Sigmoid colon (tissue), 7 donors: ENCODE data around the gene HILPDA. TPM values are rescaled to one million over a fixed set of nuclear protein-coding genes. Genes with fewer than 3 reads are reported as not detected.

Experiments
- DNase-seq: peaks from one replicate; pipeline ENCODE4 v3.0.0-alpha.2; 2019
- H3K27ac ChIP-seq, 4 donors: fragments of 200-600 bp; sonication (generic); one replicate each; pipeline ENCODE4 v1.5.1; 2016 to 2019; ENCODE audit warnings: mild to moderate bottlenecking in 1 of 4
- H3K27me3 ChIP-seq, 3 donors: fragments of 200-600 bp; sonication (generic); one replicate each; pipeline ENCODE4 v1.5.1; 2019; ENCODE audit warnings: mild to moderate bottlenecking in 1 of 3
- H3K36me3 ChIP-seq, 4 donors: fragments of 200-600 bp; sonication (generic); one replicate each; pipeline ENCODE4 v1.5.1; 2016 to 2019
- H3K4me1 ChIP-seq, 4 donors: fragments of 200-600 bp; sonication (generic); one replicate each; pipeline ENCODE4 v1.5.1; 2017 to 2019
- H3K4me3 ChIP-seq, 4 donors: fragments of 200-600 bp; sonication (generic); one replicate each; pipeline ENCODE4 v1.5.1; 2017 to 2019; ENCODE audit warnings: mild to moderate bottlenecking in 2 of 4, moderate library complexity in 1 of 4
- H3K9me3 ChIP-seq, 4 donors: fragments of 200-600 bp in 3 of 4; sonication (generic) in 3 of 4; one replicate each; pipeline versions ENCODE4 v1.5.1 to v1.6.1; 2013 to 2019
- EP300 ChIP-seq, 4 donors: sonication (generic); formaldehyde crosslinking; IDR thresholded peaks; one replicate each; pipeline ENCODE4 v1.6.1; 2017; ENCODE audit warnings: antibody characterized with exemption in 4 of 4
- POLR2A ChIP-seq, 2 donors: fragments of 450-650 bp; IDR thresholded peaks; one replicate each; pipeline ENCODE4 v1.6.1; 2016; ENCODE audit warnings: antibody characterized with exemption in 2 of 2, mild to moderate bottlenecking in 2 of 2, moderate library complexity in 2 of 2
- POLR2AphosphoS5 ChIP-seq, 4 donors: sonication (generic); formaldehyde crosslinking; IDR thresholded peaks; one replicate each; pipeline ENCODE4 v1.6.1; 2017; ENCODE audit warnings: antibody characterized with exemption in 4 of 4
- WGBS, 2 donors: extraction: QIAGEN DNeasy Blood & Tissue Kit; methylation state at CpG; one replicate each; pipeline ENCODE4 v1.1.7; 2013; 5-methylcytosine and 5-hydroxymethylcytosine counted together
- intact Hi-C: fragments of 100-400 bp; cut with DNase I; formaldehyde crosslinking; loops from one replicate; pipeline ENCODE4 v1.15.1; 2023
- polyA plus RNA-seq, 3 donors: library from polyadenylated mRNA; stranded (reverse); fragments of 200-250 nt; gene quantifications; one replicate each; pipeline ENCODE4 v1.2.3, GENCODE V29; 2013
- total RNA-seq, 4 donors: library from RNA; depleted of rRNA; stranded (reverse); fragments of >200 nt; gene quantifications; one replicate each; pipeline ENCODE4 v1.1.0, GENCODE V29; 2016
- TF ChIP-seq, protein P1 (sequence below), 4 experiments: fragments of 450-650 bp in 3 of 4; fragments of 200-600 bp in 1 of 4; IDR thresholded peaks; one replicate each; pipeline ENCODE4 v1.5.1; 2016 to 2019; ENCODE audit warnings: antibody characterized with exemption in 4 of 4, mild to moderate bottlenecking in 3 of 4, moderate library complexity in 2 of 4
- donor health status: healthy with polysubstance abuse.
- donor health status: Bipolar disorder and iron deficiency.
- donor health status: healthy.

The HILPDA gene
- total and polyA plus RNA-seq, 7 donors: 3.6 to 12.8 (median 10.9) TPM

DNA sequence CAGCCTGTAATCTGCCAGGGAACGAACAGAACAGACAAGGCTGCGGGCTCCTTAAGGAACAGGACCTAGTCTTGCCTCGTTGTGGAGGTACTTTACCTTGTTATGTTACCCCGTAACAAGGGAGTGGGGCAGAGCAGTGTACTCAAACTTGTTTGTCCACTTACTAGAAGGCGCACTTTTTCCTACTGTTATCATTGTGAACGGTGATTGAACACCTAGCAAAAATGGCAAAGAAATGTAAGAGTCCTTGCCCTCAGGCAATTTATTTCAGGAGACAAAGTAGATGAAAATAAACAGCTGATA lies 45.3 kb upstream of the HILPDA start:
- intact Hi-C loops: no loop called here
- no peaks in the 10 kb centered on the region for H3K36me3 ChIP-seq
- TF ChIP-seq POLR2AphosphoS5 (IDR thresholded peaks at IDR 0.05): no peak
- TF ChIP-seq, protein P1, sequence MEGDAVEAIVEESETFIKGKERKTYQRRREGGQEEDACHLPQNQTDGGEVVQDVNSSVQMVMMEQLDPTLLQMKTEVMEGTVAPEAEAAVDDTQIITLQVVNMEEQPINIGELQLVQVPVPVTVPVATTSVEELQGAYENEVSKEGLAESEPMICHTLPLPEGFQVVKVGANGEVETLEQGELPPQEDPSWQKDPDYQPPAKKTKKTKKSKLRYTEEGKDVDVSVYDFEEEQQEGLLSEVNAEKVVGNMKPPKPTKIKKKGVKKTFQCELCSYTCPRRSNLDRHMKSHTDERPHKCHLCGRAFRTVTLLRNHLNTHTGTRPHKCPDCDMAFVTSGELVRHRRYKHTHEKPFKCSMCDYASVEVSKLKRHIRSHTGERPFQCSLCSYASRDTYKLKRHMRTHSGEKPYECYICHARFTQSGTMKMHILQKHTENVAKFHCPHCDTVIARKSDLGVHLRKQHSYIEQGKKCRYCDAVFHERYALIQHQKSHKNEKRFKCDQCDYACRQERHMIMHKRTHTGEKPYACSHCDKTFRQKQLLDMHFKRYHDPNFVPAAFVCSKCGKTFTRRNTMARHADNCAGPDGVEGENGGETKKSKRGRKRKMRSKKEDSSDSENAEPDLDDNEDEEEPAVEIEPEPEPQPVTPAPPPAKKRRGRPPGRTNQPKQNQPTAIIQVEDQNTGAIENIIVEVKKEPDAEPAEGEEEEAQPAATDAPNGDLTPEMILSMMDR (IDR thresholded peaks at IDR 0.05): no peak
- TF ChIP-seq POLR2A (IDR thresholded peaks at IDR 0.05): no peak
- no peak for TF ChIP-seq EP300 (IDR thresholded peaks at IDR 0.05)
- peak overlapping the region; percentile 57 to 73 (median 64) for H3K4me3 ChIP-seq
- DNase-seq: no peak
- 1 to 6% methylated on average over 6 of the region's 6 CpGs for WGBS, 2 donors
- no peaks in the 10 kb centered on the region for H3K9me3 ChIP-seq
- peaks cover 0 to 41% (median 32%) of the 10 kb centered on the region in 4 donors for H3K4me1 ChIP-seq
- H3K27ac ChIP-seq: peak overlapping the region; percentile 91 to 94 (median 94)
- no peaks in the 10 kb centered on the region for H3K27me3 ChIP-seq

- H3K27me3 ChIP-seq: no peaks in the 10 kb centered on the region
- 80 to 82% methylated on average over 4 of the region's 4 CpGs for WGBS, 2 donors
- TF ChIP-seq, protein P1 (IDR thresholded peaks at IDR 0.05): no peak
- TF ChIP-seq POLR2AphosphoS5 (IDR thresholded peaks at IDR 0.05) (no peak), POLR2A (IDR thresholded peaks at IDR 0.05) (no peak), EP300 (IDR thresholded peaks at IDR 0.05) (no peak)
Observed at GRCh38 chr7:128415217-128415785, 40.4 kb upstream of the HILPDA start.

DNA sequence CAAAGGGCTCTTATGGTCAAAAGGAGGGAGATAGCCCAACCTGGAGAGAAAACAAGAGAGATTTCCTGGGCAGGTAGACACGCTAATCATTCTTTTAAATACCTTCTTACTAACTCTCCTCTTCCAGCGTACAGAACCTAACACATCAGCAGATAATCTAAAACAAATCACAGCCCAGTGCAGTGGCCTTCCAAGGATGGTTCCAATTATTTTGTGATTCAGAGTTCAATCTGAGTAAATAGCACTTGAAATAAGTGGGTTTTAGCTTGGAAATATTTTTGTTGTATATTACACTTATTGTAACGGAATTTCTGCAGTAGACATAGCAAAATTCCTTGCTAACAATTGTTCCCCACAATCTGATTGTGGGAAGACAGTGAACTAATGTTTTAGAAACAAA lies 38.6 kb upstream of the HILPDA start:
- Histone ChIP-seq H3K4me1 (no peaks in the 10 kb centered on the region), H3K27ac (no peak overlapping the region), H3K36me3 (no peaks in the 10 kb centered on the region), H3K4me3 (no peak overlapping the region), H3K9me3 (no peaks in the 10 kb centered on the region), H3K27me3 (no peaks in the 10 kb centered on the region)
- WGBS, 2 donors: 88 to 93% methylated on average over 3 of the region's 3 CpGs
- intact Hi-C loops: no loop called here
- no peak for DNase-seq
- no peak for TF ChIP-seq POLR2AphosphoS5 (IDR thresholded peaks at IDR 0.05)
- TF ChIP-seq, protein P1 (IDR thresholded peaks at IDR 0.05): no peak
- TF ChIP-seq EP300 (IDR thresholded peaks at IDR 0.05): no peak
- no peak for TF ChIP-seq POLR2A (IDR thresholded peaks at IDR 0.05)

More at GRCh38 chr7:128415217-128415785, 40.4 kb upstream of the HILPDA start:
- no peaks in the 10 kb centered on the region for H3K9me3 ChIP-seq
- no peak for DNase-seq
- H3K27ac ChIP-seq: no peak overlapping the region
- no peaks in the 10 kb centered on the region for H3K36me3 ChIP-seq
- H3K4me1 ChIP-seq: peaks cover 0 to 8% (median 6%) of the 10 kb centered on the region in 4 donors
- H3K4me3 ChIP-seq: no peak overlapping the region
- intact Hi-C loops: no loop called here

- 91 to 93% methylated on average over 7 of the region's 7 CpGs for WGBS, 2 donors
- TF ChIP-seq, protein P1 (IDR thresholded peaks at IDR 0.05): no peak
- TF ChIP-seq EP300 (IDR thresholded peaks at IDR 0.05) (no peak), POLR2AphosphoS5 (IDR thresholded peaks at IDR 0.05) (no peak), POLR2A (IDR thresholded peaks at IDR 0.05) (no peak)
- intact Hi-C loops: no loop called here
- DNase-seq: no peak
- Histone ChIP-seq H3K27me3 (no peaks in the 10 kb centered on the region), H3K36me3 (no peaks in the 10 kb centered on the region), H3K4me3 (no peak overlapping the region), H3K4me1 (peaks cover 0 to 7% (median under 1%) of the 10 kb centered on the region in 4 donors), H3K9me3 (no peaks in the 10 kb centered on the region), H3K27ac (no peak overlapping the region)
Observed at GRCh38 chr7:128419257-128419656, 36.4 kb upstream of the HILPDA start.

DNA sequence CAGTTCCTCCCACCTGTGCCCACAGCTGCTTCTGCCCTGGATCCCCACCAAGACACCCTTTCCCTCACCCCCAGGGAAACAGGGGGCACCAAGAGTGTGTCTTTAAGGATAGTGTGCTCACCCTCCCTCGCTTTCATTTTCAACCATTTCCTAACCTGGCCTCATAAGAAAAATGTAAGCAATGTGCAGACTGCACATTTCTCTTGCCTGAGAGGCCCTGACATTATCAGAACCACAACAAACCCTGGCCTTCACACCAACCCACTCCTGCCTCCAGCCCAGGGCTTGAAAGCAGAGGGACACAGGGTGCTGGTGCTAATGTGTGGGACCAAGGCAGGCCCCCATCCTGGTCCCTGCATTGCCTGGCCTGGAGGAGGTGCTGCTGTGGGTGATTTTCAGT lies 34.9 kb upstream of the HILPDA start:
- no peaks in the 10 kb centered on the region for H3K9me3 ChIP-seq
- peaks cover 0 to 19% (median 9%) of the 10 kb centered on the region in 4 donors for H3K4me1 ChIP-seq
- H3K36me3 ChIP-seq: no peaks in the 10 kb centered on the region
- intact Hi-C loops: no loop called here
- TF ChIP-seq POLR2AphosphoS5 (IDR thresholded peaks at IDR 0.05): no peak
- TF ChIP-seq EP300 (IDR thresholded peaks at IDR 0.05): no peak
- TF ChIP-seq, protein P1 (IDR thresholded peaks at IDR 0.05): no peak
- TF ChIP-seq POLR2A (IDR thresholded peaks at IDR 0.05): no peak
- H3K27me3 ChIP-seq: no peaks in the 10 kb centered on the region
- no peak overlapping the region for H3K27ac ChIP-seq
- 90 to 96% methylated on average over 1 of the region's 1 CpG for WGBS, 2 donors
- no peak for DNase-seq
- no peak overlapping the region for H3K4me3 ChIP-seq
